SU-DHL-6 (cell line): ENCODE measurements around the gene SPTSSB.

Experiments
- CTCF ChIP-seq: fragments of 200-600 bp; sonication (generic); IDR thresholded peaks from one replicate; pipeline ENCODE4 v1.5.1; 2017; ENCODE audit warnings: antibody characterized with exemption, mild to moderate bottlenecking, low read length, moderate library complexity; ENCODE audit not compliant: insufficient read depth, poor library complexity, severe bottlenecking
- EZH2phosphoT487 ChIP-seq: fragments of 200-600 bp; sonication (generic), shearing (Covaris generic); conservative IDR thresholded peaks from 2 replicates; pipeline ENCODE4 v1.6.1; 2018; ENCODE audit warnings: mild to moderate bottlenecking, antibody characterized with exemption, low read length, moderate library complexity, mixed read lengths

DNA sequence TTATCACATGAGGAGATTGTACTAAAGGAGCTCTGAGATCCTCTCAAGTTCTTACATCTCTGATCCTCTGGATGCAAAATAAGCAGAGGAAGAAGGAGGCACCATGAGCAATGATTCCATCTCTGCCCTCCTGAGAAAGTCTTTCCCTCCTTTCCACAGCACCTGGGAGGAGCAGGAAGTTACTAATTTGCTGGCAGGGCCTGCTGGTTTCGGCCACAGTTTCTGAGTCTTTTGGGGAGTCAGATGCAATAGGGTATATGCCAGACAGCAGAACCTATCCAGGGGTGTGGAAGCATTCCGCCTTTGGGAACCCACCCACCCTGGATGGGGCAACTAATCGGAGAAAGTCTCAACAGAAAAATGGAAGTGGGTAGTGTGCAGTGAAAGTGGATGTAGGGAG lies 38.5 kb upstream of the SPTSSB start:
- TF ChIP-seq EZH2phosphoT487 = no peak
- TF ChIP-seq CTCF = no peak
